ENCODE results near the gene PLCG1. TPM values are rescaled to one million over a fixed set of nuclear protein-coding genes. Genes with fewer than 3 reads are reported as not detected.

Gene PLCG1
- total and polyA plus RNA-seq, 9 of the 15 experiments (the other 6 are each of a cell fraction or from before 2014, with no cell fraction given), result 1.7 to 67.0 (median 34.8) TPM

GRCh38 chr20:41187668-41188067 is 50.3 kb downstream of the PLCG1 start:
- H3K9me3 ChIP-seq (replicated peaks; ENCODE audit: control insufficient read depth, insufficient read depth, low read depth, low read length), result peaks cover 5% of the 10 kb centered on the region; the same call in 1 of the 2 replicates
- in situ Hi-C loops (cut with MboI), result no loop called here
- H3K27ac ChIP-seq (ENCODE audit: extremely low read depth, low read depth, low read length), result no peak overlapping the region
- BruUV-seq (replicated peaks), result no TSS peak
- H3K4me3 ChIP-seq, result no peak overlapping the region
- H3K4me2 ChIP-seq (ENCODE audit: insufficient read depth, low read length), result no peak overlapping the region
- H3K4me1 ChIP-seq (replicated peaks in 1 of 2; ENCODE audit: control insufficient read depth in 2 of 2, insufficient read depth in 2 of 2, low read length in 2 of 2), result no peaks in the 10 kb centered on the region
- POLR2A ChIA-PET, result no interaction called here
- no peak for DNase-seq (ENCODE audit: extremely low read depth in 1 of 4, low spot score in 3 of 4)
- no peak for ATAC-seq
- no peak overlapping the region for H2AFZ ChIP-seq (ENCODE audit: low read depth, low read length)
- intact Hi-C loops (cut with micrococcal nuclease), result no loop called here
- CTCF ChIA-PET (ENCODE audit: low intra/inter-chr PET ratio), result no interaction called here
- no peaks in the 10 kb centered on the region for H3K79me2 ChIP-seq (ENCODE audit: control insufficient read depth, insufficient read depth, low read length)
- no peak for TF ChIP-seq ASH1L (IDR thresholded peaks at IDR 0.05; ENCODE audit: borderline replicate concordance, low read depth, partially characterized antibody)
- TF ChIP-seq ZC3H11A (IDR thresholded peaks at IDR 0.05; ENCODE audit: low read depth, low read length), result no peak
- peak; percentile 58 for TF ChIP-seq ZNF316 (IDR thresholded peaks at IDR 0.05)
- TF ChIP-seq IRF1 (CRISPR knock-in tag; IDR thresholded peaks at IDR 0.05; ENCODE audit: borderline replicate concordance), result no peak
- TF ChIP-seq ZNF12 (CRISPR knock-in tag; IDR thresholded peaks at IDR 0.05), result no peak
- TF ChIP-seq, protein P1, sequence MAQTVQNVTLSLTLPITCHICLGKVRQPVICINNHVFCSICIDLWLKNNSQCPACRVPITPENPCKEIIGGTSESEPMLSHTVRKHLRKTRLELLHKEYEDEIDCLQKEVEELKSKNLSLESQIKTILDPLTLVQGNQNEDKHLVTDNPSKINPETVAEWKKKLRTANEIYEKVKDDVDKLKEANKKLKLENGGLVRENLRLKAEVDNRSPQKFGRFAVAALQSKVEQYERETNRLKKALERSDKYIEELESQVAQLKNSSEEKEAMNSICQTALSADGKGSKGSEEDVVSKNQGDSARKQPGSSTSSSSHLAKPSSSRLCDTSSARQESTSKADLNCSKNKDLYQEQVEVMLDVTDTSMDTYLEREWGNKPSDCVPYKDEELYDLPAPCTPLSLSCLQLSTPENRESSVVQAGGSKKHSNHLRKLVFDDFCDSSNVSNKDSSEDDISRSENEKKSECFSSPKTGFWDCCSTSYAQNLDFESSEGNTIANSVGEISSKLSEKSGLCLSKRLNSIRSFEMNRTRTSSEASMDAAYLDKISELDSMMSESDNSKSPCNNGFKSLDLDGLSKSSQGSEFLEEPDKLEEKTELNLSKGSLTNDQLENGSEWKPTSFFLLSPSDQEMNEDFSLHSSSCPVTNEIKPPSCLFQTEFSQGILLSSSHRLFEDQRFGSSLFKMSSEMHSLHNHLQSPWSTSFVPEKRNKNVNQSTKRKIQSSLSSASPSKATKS (CRISPR knock-in tag; IDR thresholded peaks at IDR 0.05), result no peak
- TF ChIP-seq RBM25 (IDR thresholded peaks at IDR 0.05; ENCODE audit: low read depth, low read length, severe bottlenecking), result peak; percentile 40
- 0 out of 2 replicates have a peak, but pooled peaks have one; percentile 2 for TF ChIP-seq MAFF (IDR thresholded peaks at IDR 0.05; ENCODE audit: low read length)
- H3K9me1 ChIP-seq (ENCODE audit: control insufficient read depth, insufficient read depth, low read length), result no peaks in the 10 kb centered on the region
- no peaks in the 10 kb centered on the region for H4K20me1 ChIP-seq (replicated peaks; ENCODE audit: control insufficient read depth, insufficient read depth, low read length)
- no peak overlapping the region for H3K9ac ChIP-seq (ENCODE audit: insufficient read depth in 1 of 2, low read depth in 2 of 2, low read length in 2 of 2)
- FAIRE-seq, result no peak
- H3K36me3 ChIP-seq (ENCODE audit: control insufficient read depth, insufficient read depth, low read length), result no peaks in the 10 kb centered on the region
- no peaks in the 10 kb centered on the region for H3K27me3 ChIP-seq (ENCODE audit: control insufficient read depth in 2 of 2, insufficient read depth in 2 of 2, low read length in 2 of 2)
